Peyer's patch (tissue), 4 donors: ENCODE results near the gene TMSB4X.

ENCODE experiments used
- CTCF ChIP-seq, 6 experiments: fragments of 450-650 bp in 4 of 6; fragments of 200-600 bp in 2 of 6; sonication (generic) in 1 of 6; IDR thresholded peaks; one replicate each; pipeline ENCODE4 v1.5.1; 2017 to 2019; ENCODE audit warnings: antibody characterized with exemption in 6 of 6, mild to moderate bottlenecking in 3 of 6, moderate library complexity in 1 of 6
- POLR2A ChIP-seq, 2 donors: fragments of 450-650 bp; IDR thresholded peaks; one replicate each; pipeline ENCODE4 v1.5.1; 2017; ENCODE audit warnings: antibody characterized with exemption in 2 of 2, mild to moderate bottlenecking in 2 of 2, moderate library complexity in 2 of 2

- no peak for TF ChIP-seq CTCF (IDR thresholded peaks at IDR 0.05)
- TF ChIP-seq POLR2A (IDR thresholded peaks at IDR 0.05), result no peak
Measured at GRCh38 chrX:12972243-12972642, 2.7 kb upstream of the TMSB4X start.
